ENCODE results near the gene KREMEN1. TPM values are rescaled to one million over a fixed set of nuclear protein-coding genes. Genes with fewer than 3 reads are reported as not detected.

The KREMEN1 gene
- polyA plus RNA-seq, 1 donor, result 94.7 TPM

- DNase-seq (ENCODE audit: low read depth), result no peak
Observed at GRCh38 chr22:29130476-29130875, 57.6 kb downstream of the KREMEN1 start.

GRCh38 chr22:29133603-29134133 lies 60.8 kb downstream of the KREMEN1 start:
- no peak for DNase-seq (ENCODE audit: low read depth)

DNA sequence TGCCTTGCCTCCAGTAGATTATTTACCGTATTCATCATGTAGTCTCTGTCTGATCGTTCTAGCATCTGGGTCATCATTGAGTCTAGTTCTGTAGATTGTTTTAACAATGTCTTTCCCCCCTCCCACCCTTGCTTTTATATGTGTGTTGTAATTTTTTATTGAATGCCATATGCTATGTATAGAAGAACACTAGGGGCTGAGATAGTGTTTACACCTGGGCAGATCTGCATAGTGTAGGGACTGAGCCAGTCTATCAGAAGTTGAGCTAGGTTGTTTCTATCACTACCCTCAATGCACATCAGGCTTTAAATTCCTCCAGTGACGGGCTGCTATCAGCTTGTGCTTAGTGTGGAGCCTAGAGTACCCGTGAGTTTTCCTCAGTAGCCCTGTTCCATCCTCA lies 61.6 kb downstream of the KREMEN1 start:
- no peak for DNase-seq (ENCODE audit: low read depth)

DNA sequence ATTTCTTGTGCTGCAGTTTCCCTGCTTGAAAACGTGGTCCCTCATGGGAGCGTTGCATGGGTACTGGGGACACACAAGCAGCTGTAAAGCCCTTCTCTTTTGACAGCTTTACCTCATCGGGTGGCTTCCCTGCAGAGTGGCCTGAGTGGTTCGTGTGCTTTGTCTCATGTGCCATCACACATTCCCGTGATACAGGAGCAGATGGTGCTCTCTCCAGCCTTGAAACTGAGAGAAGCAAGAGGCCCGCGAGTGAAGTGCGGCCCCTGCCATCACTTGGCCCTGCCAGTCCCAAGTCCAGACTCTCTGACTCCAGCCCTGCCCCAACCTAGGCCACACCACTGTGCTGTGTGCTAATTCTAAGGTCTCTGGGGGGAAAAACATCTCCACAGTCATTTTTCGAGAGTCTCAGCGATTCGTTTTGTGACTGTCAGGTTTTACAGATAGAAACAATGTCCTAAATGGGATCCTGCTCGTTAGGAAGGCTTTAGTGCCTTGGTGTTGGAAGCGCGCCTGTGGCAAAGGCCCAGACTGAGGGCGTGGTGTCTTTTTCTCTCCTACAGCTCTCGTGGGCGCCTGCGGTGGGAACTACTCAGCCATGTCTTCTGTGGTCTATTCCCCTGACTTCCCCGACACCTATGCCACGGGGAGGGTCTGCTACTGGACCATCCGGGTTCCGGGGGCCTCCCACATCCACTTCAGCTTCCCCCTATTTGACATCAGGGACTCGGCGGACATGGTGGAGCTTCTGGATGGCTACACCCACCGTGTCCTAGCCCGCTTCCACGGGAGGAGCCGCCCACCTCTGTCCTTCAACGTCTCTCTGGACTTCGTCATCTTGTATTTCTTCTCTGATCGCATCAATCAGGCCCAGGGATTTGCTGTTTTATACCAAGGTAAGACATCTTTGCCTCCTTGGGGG lies 64.2 kb downstream of the KREMEN1 start:
- no peak for DNase-seq (ENCODE audit: low read depth)

- no peak for DNase-seq (ENCODE audit: low read depth)
Observed at GRCh38 chr22:29138556-29139305, 65.9 kb downstream of the KREMEN1 start.

DNA sequence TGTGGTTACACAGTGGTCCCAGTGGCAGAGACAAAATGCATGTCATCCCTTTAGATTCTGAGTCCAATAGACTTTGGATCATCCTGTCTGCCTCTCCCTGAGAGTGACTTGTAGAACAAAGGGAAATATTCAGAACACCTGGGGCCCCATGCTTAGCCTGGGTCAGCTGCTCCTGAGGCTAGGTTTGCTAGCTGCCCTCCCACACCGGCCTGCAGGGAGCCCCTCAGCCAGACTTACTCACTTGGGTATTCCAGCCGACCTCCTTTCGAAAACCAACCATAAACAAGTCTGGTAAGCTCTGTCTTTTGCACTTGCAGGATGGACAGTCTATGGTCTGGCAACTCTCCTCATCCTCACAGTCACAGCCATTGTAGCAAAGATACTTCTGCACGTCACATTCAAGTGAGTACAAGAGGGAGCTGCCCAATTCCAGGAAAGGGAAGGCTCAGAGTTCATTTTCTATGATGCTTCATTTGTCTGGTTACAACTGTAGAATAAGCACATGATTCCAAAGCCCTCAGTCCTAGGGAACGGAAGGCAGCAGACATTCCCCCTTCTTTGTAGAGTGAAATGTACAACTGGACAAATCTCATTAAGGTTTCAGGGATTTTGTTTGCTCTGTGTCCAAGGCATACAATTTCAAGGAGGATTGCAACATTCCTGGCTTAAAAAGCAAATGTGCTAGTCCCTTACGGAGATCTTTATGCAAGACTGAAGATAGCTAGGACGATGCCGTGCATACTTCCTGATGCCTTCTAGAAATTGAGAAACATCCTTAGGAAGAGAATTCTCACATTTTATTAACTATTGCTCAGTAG lies 67.3 kb downstream of the KREMEN1 start:
- no peak for DNase-seq (ENCODE audit: low read depth)

GRCh38 chr22:29141078-29141688 lies 68.3 kb downstream of the KREMEN1 start:
- no peak for DNase-seq (ENCODE audit: low read depth)

DNA sequence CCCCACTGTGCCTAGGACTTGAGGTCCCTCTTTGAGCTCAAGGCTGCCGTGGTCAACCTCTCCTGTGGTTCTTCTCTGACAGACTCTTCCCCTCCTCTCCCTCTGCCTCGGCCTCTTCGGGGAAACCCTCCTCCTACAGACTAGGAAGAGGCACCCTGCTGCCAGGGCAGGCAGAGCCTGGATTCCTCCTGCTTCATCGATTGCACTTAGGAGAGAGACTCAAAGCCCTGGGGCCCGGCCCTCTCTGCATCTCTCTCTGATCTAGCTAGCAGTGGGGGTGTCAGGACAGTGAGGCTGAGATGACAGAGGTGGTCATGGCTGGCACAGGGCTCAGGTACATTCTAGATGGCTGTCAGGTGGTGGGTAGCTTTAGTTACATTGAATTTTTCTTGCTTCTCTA lies 69.3 kb downstream of the KREMEN1 start:
- DNase-seq (ENCODE audit: low read depth), result no peak

GRCh38 chr22:29143941-29144785 lies 71.3 kb downstream of the KREMEN1 start:
- DNase-seq (ENCODE audit: low read depth), result no peak

- DNase-seq (ENCODE audit: low read depth), result no peak
Observed at GRCh38 chr22:29144786-29145160, 71.9 kb downstream of the KREMEN1 start.

GRCh38 chr22:29145321-29146072 lies 72.7 kb downstream of the KREMEN1 start:
- DNase-seq (ENCODE audit: low read depth), result no peak

DNA sequence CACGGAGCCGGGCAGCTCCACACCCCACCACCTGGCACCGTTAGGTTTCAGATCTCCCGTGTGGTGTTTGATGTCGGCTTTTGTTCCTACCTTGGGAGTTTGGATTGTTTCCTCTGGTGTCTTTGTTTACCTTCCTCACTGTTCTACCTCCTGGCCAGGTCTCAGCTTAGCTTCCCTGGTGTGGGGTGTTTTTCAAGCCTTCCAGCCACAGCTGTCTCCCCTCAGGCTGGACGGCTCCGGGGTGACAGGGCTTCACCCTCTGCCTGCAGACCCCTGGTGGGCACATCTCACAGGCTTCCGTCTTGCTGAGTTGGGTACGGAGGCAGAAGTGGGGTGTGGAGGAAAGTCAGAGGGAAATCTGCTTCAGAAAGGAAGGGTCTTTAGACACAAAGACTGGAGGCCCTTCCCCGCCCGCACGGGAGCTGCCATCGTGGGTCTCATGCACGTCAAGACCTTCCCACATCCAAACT lies 73.3 kb downstream of the KREMEN1 start:
- no peak for DNase-seq (ENCODE audit: low read depth)

GRCh38 chr22:29146771-29147170 lies 73.9 kb downstream of the KREMEN1 start:
- DNase-seq (ENCODE audit: low read depth), result no peak

- DNase-seq (ENCODE audit: low read depth), result no peak
Observed at GRCh38 chr22:29147331-29147899, 74.6 kb downstream of the KREMEN1 start.

- DNase-seq (ENCODE audit: low read depth), result no peak
Observed at GRCh38 chr22:29148036-29148435, 75.2 kb downstream of the KREMEN1 start.

DNA sequence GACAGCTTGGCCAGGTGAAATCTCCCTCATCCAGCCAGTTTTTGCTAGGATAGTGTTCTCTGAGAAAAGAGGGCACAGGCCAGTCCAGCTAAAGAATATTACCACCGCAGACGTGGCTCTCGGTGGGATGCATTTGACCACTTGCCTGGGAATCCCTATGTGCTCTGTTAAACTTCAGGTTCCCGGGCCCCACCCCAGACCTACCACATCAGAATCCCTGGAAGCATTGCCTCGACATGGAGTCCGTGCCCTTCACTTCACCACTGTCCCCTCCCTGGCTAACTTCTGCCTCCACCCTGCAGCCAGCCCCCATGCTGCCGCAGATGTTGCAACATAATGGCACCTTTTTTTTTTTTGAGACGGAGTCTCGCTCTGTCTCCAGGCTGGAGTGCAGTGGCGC lies 76.0 kb downstream of the KREMEN1 start:
- DNase-seq (ENCODE audit: low read depth), result no peak

DNA sequence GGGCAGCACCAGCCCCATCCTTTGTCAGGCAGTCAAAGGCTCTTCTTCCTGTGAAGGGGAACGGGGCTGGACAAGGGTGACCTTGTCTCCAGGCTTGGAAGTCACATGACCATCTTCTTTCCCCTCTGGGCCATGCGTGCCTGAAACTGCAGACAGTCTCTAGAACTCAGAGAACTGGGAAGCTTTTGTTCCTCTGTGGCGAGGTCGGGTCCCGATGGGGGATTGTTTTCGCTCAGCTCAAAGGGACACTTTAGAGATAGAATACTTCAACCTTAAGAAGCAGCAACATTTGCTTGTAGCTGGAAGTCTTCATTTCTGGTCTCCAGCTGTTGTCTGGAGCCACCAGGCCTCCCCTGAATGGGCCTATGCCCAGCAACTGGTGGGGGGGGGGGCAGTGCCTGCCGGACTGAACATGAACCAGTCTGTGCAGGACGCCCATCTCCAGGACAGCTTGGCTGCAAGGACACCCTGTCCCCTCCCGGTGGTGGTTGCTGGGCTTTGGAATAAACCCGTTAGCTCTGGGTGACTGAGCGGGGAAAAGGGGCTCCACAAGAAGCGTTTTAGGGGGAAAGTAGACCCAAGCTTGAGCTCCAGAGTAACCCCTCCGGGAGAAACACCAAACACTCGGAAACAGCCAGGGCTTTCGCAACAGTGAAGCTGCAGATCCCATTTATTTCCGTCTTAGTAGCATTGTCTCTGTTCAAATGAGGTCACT lies 77.2 kb downstream of the KREMEN1 start:
- DNase-seq (ENCODE audit: low read depth), result no peak

DNA sequence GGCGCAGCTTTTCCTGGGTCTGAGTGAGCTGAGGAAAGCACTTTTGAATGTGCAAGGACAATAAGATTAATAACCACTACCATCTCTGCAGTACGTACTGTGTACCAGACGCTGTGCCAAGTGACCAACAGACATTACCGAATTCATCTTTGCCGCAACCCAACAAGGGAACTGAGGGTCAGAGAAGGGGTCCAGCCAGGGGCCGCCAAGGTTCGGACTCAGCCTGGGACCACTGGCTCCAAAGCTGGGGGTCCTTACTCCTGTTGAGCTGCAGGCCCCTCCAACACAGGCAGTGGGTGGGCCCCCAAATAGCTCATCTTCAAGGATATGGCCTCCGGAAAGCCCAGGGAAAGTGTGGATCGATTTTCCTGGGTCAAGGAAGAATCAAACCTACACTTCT lies 77.9 kb downstream of the KREMEN1 start:
- no peak for DNase-seq (ENCODE audit: low read depth)

- no peak for DNase-seq (ENCODE audit: low read depth)
Observed at GRCh38 chr22:29151316-29151715, 78.5 kb downstream of the KREMEN1 start.

Measured in forelimb muscle (tissue), 1 donor.